Measurements from ENCODE around the gene SETD3. TPM values are rescaled to one million over a fixed set of nuclear protein-coding genes. Genes with fewer than 3 reads are reported as not detected.

SETD3 gene
- total RNA-seq, 4 donors from 2014 or later: 61.9 to 120 (median 68.8) TPM

GRCh38 chr14:99467336-99468078, 13.2 kb downstream of the SETD3 start:
- TF ChIP-seq CTCF (IDR thresholded peaks at IDR 0.05): no peak
- Histone ChIP-seq H3K27ac (no peak overlapping the region), H3K4me1 (peaks cover 0 to 11% (median 0%) of the 10 kb centered on the region in 4 donors), H3K9me3 (no peaks in the 10 kb centered on the region), H3K27me3 (no peaks in the 10 kb centered on the region), H3K36me3 (peaks cover 0 to 31% (median 0%) of the 10 kb centered on the region in 3 donors), H3K4me3 (no peak overlapping the region)
- DNase-seq: no peak

- no peak for TF ChIP-seq POLR2A (IDR thresholded peaks at IDR 0.05)
- TF ChIP-seq CTCF (IDR thresholded peaks at IDR 0.05): no peak
- Histone ChIP-seq H3K27me3 (no peaks in the 10 kb centered on the region), H3K27ac (no peak overlapping the region), H3K9me3 (no peaks in the 10 kb centered on the region), H3K36me3 (peaks cover 0 to 39% (median 0%) of the 10 kb centered on the region in 3 donors), H3K4me1 (peaks cover 0 to 11% (median 0%) of the 10 kb centered on the region in 4 donors), H3K4me3 (no peak overlapping the region)
- no peak for DNase-seq
Measured at GRCh38 chr14:99466758-99467157, 13.9 kb downstream of the SETD3 start.

- no peaks in the 10 kb centered on the region for H3K9me3 ChIP-seq
- peaks cover 0 to 11% (median 0%) of the 10 kb centered on the region in 4 donors for H3K4me1 ChIP-seq
- no peak for TF ChIP-seq POLR2A (IDR thresholded peaks at IDR 0.05)
- TF ChIP-seq CTCF (IDR thresholded peaks at IDR 0.05): no peak
- H3K27me3 ChIP-seq: no peaks in the 10 kb centered on the region
- H3K27ac ChIP-seq: no peak overlapping the region
- no peak for DNase-seq
- peaks cover 0 to 51% (median 0%) of the 10 kb centered on the region in 3 donors for H3K36me3 ChIP-seq
- H3K4me3 ChIP-seq: no peak overlapping the region
Measured at GRCh38 chr14:99465288-99465687, 15.4 kb downstream of the SETD3 start.

- TF ChIP-seq POLR2A (IDR thresholded peaks at IDR 0.05) (no peak), CTCF (IDR thresholded peaks at IDR 0.05) (no peak)
- H3K36me3 ChIP-seq: peaks cover 0 to 64% (median 0%) of the 10 kb centered on the region in 3 donors
- peaks cover 0 to 11% (median 0%) of the 10 kb centered on the region in 4 donors for H3K4me1 ChIP-seq
Measured at GRCh38 chr14:99463974-99464373, 16.7 kb downstream of the SETD3 start.

GRCh38 chr14:99462210-99462609, 18.4 kb downstream of the SETD3 start:
- Histone ChIP-seq H3K4me1 (peaks cover 0 to 2% (median 0%) of the 10 kb centered on the region in 4 donors), H3K4me3 (no peak overlapping the region), H3K27ac (no peak overlapping the region), H3K36me3 (peaks cover 0 to 80% (median 0%) of the 10 kb centered on the region in 3 donors), H3K27me3 (no peaks in the 10 kb centered on the region), H3K9me3 (no peaks in the 10 kb centered on the region)
- no peak for TF ChIP-seq POLR2A (IDR thresholded peaks at IDR 0.05)
- no peak for DNase-seq

More at GRCh38 chr14:99463974-99464373, 16.7 kb downstream of the SETD3 start:
- Histone ChIP-seq H3K27me3 (no peaks in the 10 kb centered on the region), H3K9me3 (no peaks in the 10 kb centered on the region), H3K27ac (no peak overlapping the region), H3K4me3 (no peak overlapping the region)
- DNase-seq: no peak

GRCh38 chr14:99461411-99462085, 19.1 kb downstream of the SETD3 start:
- peaks cover 0 to 86% (median 0%) of the 10 kb centered on the region in 3 donors for H3K36me3 ChIP-seq
- H3K4me3 ChIP-seq: no peak overlapping the region
- no peak for DNase-seq
- no peaks in the 10 kb centered on the region for H3K27me3 ChIP-seq
- no peak for TF ChIP-seq POLR2A (IDR thresholded peaks at IDR 0.05)
- TF ChIP-seq CTCF (IDR thresholded peaks at IDR 0.05): no peak
- no peaks in the 10 kb centered on the region for H3K9me3 ChIP-seq
- no peaks in the 10 kb centered on the region for H3K4me1 ChIP-seq
- no peak overlapping the region for H3K27ac ChIP-seq
